ENCODE results near the gene LRRN2. TPM values are rescaled to one million over a fixed set of nuclear protein-coding genes. Genes with fewer than 3 reads are reported as not detected.

LRRN2 gene
- total RNA-seq, 1 experiment from 2014 or later = 5.8 TPM

DNA sequence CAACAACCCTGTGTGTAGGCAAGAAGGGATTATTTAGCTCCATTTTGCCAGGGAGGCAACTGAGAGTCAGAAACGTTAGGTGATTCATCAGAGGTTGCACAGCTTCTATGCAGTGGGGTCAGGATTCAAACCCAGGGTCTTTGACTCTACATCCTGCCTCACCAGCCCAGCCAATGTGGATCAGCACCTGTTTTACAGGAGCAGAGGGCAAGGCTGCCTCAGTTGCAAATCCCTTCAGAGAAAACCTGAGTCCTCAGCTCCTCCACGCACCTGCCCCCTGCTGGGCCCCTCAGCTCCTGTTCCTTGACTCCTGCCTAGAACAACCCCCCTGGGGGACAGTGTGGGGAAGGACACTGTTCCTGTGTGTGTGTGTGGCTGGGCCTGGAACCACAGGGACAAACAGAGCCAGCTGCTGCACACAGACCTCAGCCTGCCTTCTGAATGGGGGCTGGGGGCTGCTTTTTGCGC, 61.6 kb downstream of the LRRN2 start:
- Histone ChIP-seq H4K5ac (ENCODE audit: insufficient read length, low read depth, low read length) (no peak overlapping the region), H2AK5ac (ENCODE audit: insufficient read length, low read length) (no peak overlapping the region), H3K14ac (ENCODE audit: insufficient read depth, low read length) (no peak overlapping the region; the same call in 1 of the 2 replicates), H2BK12ac (ENCODE audit: insufficient read length, low read depth, low read length) (no peak overlapping the region), H3K23me2 (ENCODE audit: insufficient read length, low read depth, low read length, poor library complexity, severe bottlenecking) (no peaks in the 10 kb centered on the region), H4K20me1 (ENCODE audit: control insufficient read depth, insufficient read depth, insufficient read length) (no peaks in the 10 kb centered on the region), H3K79me1 (ENCODE audit: insufficient read depth, low read depth, low read length, poor library complexity, severe bottlenecking) (no peaks in the 10 kb centered on the region), H3T11ph (ENCODE audit: low read length) (no peak overlapping the region), H2BK120ac (ENCODE audit: low read depth, low read length, poor library complexity, severe bottlenecking) (no peak overlapping the region), H2BK5ac (ENCODE audit: insufficient read length, low read length) (no peak overlapping the region), H3K18ac (ENCODE audit: insufficient read length, low read depth, low read length) (no peak overlapping the region), H4K8ac (replicated peaks; ENCODE audit: insufficient read length, low read depth, low read length) (no peak overlapping the region), H3K23ac (ENCODE audit: insufficient read length, low read depth, low read length) (no peak overlapping the region), H3K9me3 (ENCODE audit: control insufficient read depth, low read depth, low read length) (no peaks in the 10 kb centered on the region), H2BK15ac (ENCODE audit: low read depth, low read length) (no peak overlapping the region), H2AFZ (ENCODE audit: low read length) (no peak overlapping the region), H3K56ac (ENCODE audit: insufficient read length, low read depth, low read length) (no peak overlapping the region), H3K27me3 (ENCODE audit: insufficient read depth, low read length) (no peaks in the 10 kb centered on the region), H2BK20ac (ENCODE audit: low read depth, low read length, poor library complexity, severe bottlenecking) (no peak overlapping the region), H3K4me2 (ENCODE audit: insufficient read depth, insufficient read length, low read length) (no peak overlapping the region), H3K79me2 (ENCODE audit: insufficient read depth, low read length) (no peaks in the 10 kb centered on the region), H3K4me1 (ENCODE audit: insufficient read depth, low read length) (no peaks in the 10 kb centered on the region; the same call in 1 of the 2 replicates), H3K27ac (ENCODE audit: insufficient read length, low read depth, low read length) (no peak overlapping the region), H3K9ac (ENCODE audit: extremely low read depth, insufficient read length, low read length) (no peak overlapping the region), H4K91ac (ENCODE audit: insufficient read length, low read depth, low read length) (no peak overlapping the region), H3K4ac (ENCODE audit: low read depth, low read length) (no peak overlapping the region)
- H3K4me1 Mint-ChIP-seq = peaks cover 16 to 32% of the 10 kb centered on the region in 2 experiments
- peaks cover 4% of the 10 kb centered on the region for H3K27me3 Mint-ChIP-seq (ENCODE audit: low read depth)
- H3K27ac Mint-ChIP-seq = peak overlapping the region in 1 of 3 experiments; percentile 86; a peak in 1 of 7 replicates
- WGBS (ENCODE audit: extremely low coverage, insufficient read length, low lambda C conversion rate) = no CpG with 5 or more reads among the region's 3 CpGs
- no peaks in the 10 kb centered on the region for H3K9me3 Mint-ChIP-seq
- TF ChIP-seq, protein P1, sequence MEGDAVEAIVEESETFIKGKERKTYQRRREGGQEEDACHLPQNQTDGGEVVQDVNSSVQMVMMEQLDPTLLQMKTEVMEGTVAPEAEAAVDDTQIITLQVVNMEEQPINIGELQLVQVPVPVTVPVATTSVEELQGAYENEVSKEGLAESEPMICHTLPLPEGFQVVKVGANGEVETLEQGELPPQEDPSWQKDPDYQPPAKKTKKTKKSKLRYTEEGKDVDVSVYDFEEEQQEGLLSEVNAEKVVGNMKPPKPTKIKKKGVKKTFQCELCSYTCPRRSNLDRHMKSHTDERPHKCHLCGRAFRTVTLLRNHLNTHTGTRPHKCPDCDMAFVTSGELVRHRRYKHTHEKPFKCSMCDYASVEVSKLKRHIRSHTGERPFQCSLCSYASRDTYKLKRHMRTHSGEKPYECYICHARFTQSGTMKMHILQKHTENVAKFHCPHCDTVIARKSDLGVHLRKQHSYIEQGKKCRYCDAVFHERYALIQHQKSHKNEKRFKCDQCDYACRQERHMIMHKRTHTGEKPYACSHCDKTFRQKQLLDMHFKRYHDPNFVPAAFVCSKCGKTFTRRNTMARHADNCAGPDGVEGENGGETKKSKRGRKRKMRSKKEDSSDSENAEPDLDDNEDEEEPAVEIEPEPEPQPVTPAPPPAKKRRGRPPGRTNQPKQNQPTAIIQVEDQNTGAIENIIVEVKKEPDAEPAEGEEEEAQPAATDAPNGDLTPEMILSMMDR (conservative IDR thresholded peaks at IDR 0.05) = peak; percentile 52
- no peak overlapping the region for H3K4me3 Mint-ChIP-seq
- H3K36me3 Mint-ChIP-seq (ENCODE audit: insufficient read depth in 1 of 3, low read depth in 3 of 3) = no peaks in the 10 kb centered on the region; a peak in 2 of 7 replicates
- peak; percentile 63 for DNase-seq
